A549 (cell line): ENCODE measurements around the gene WASF2. TPM values are rescaled to one million over a fixed set of nuclear protein-coding genes. Genes with fewer than 3 reads are reported as not detected.
A peak's percentile ranks its signal among the peaks of the same experiment; 100 is the strongest.

Source experiments
- ATAC-seq, 2 experiments: fragments of 200-7000 bp in 1 of 2; fragments of >200 bp in 1 of 2; cut with Nextera tagmentation in 1 of 2; cut with Tn5 transposase in 1 of 2; 3 replicates each; pipeline versions ENCODE4 v1.8.0 to v1.9.1; 2018 to 2020; ENCODE audit warnings: mild to moderate bottlenecking in 1 of 2, moderate library complexity in 1 of 2
- CTCF ChIA-PET: fragments of 300-600 bp; sonication (Branson Sonifier 250); formaldehyde crosslinking; extraction: SDS; loops from one replicate; lab custom pipeline; 2021; ENCODE audit warnings: antibody characterized with exemption, inconsistent platforms; lab: Yijun Ruan, JAX
- POLR2A ChIA-PET: fragments of 350-600 bp; formaldehyde crosslinking; extraction: SDS; loops from one replicate; lab custom pipeline; 2021; ENCODE audit warnings: antibody characterized with exemption, inconsistent platforms; lab: Yijun Ruan, JAX
- DNase-seq, 2 experiments: peaks; one replicate each; pipeline versions ENCODE4 v3.0.0 to v3.0.0-alpha.2; 2011 to 2016; ENCODE audit warnings: low read depth in 1 of 2, low spot score in 1 of 2
- FAIRE-seq: peaks from 2 replicates; lab custom pipeline; 2011; peaks lifted over from hg19 to GRCh38; lab: Jason Lieb, UNC
- H3K27ac ChIP-seq, 2 experiments: fragments of >200 bp; sonication (Bioruptor Twin); formaldehyde crosslinking; 3 replicates each; pipeline ENCODE4 v1.5.1; 2016 to 2017
- H3K4me1 ChIP-seq: fragments of >200 bp; sonication (Bioruptor Twin); formaldehyde crosslinking; 3 replicates; pipeline ENCODE4 v1.6.1; 2016
- H3K4me2 ChIP-seq: fragments of >200 bp; sonication (Bioruptor Twin); formaldehyde crosslinking; 3 replicates; pipeline ENCODE4 v1.6.1; 2016
- H3K4me3 ChIP-seq: fragments of >200 bp; sonication (Bioruptor Twin); formaldehyde crosslinking; 3 replicates; pipeline ENCODE4 v1.5.1; 2016
- H3K9me3 ChIP-seq: fragments of >200 bp; sonication (Bioruptor Twin); formaldehyde crosslinking; 3 replicates; pipeline ENCODE4 v1.6.1; 2016
- CTCF ChIP-seq: fragments of >200 bp; sonication (Bioruptor Twin); formaldehyde crosslinking; IDR thresholded peaks from 3 replicates; pipeline ENCODE4 v1.5.1; 2016
- FOSL2 ChIP-seq, 2 experiments: fragments of 450-650 bp in 1 of 2; fragments of >200 bp in 1 of 2; sonication (Bioruptor Twin) in 1 of 2; formaldehyde crosslinking; IDR thresholded peaks; 2 replicates each; pipeline versions ENCODE4 v1.5.0 to v1.6.1; 2016 to 2020; ENCODE audit warnings: mild to moderate bottlenecking in 1 of 2, moderate library complexity in 1 of 2
- HDAC2 ChIP-seq: fragments of 200-600 bp; sonication (generic); IDR thresholded peaks from 2 replicates; pipeline ENCODE4 v1.6.1; 2016
- HMGXB4 ChIP-seq: fragments of 250-450 bp; sonication (Bioruptor Pico); IDR thresholded peaks from 2 replicates; pipeline ENCODE4 v1.5.0; 2021; ENCODE audit warnings: mild to moderate bottlenecking, moderate library complexity, borderline replicate concordance
- NFE2L2 ChIP-seq: fragments of 150-350 bp; conservative IDR thresholded peaks from 2 replicates; pipeline ENCODE4 v1.6.1; 2014; ENCODE audit warnings: low read length
- NR3C1 ChIP-seq: fragments of >200 bp; sonication (Bioruptor Twin); formaldehyde crosslinking; IDR thresholded peaks from 3 replicates; pipeline ENCODE4 v1.6.1; 2017
- PBX3 ChIP-seq: IDR thresholded peaks from 2 replicates; pipeline ENCODE4 v1.6.1; 2012
- RARB ChIP-seq: fragments of 250-450 bp; sonication (Bioruptor Pico); IDR thresholded peaks from 2 replicates; pipeline ENCODE4 v1.8.0; 2021; ENCODE audit warnings: mild to moderate bottlenecking, moderate library complexity
- SMC3 ChIP-seq: fragments of >200 bp; sonication (Bioruptor Twin); formaldehyde crosslinking; IDR thresholded peaks from 3 replicates; pipeline ENCODE4 v1.6.1; 2018; ENCODE audit warnings: inconsistent platforms
- ZFP36 ChIP-seq: fragments of 450-650 bp; IDR thresholded peaks from 2 replicates; pipeline ENCODE4 v1.6.1; 2014; ENCODE audit warnings: borderline replicate concordance; ENCODE audit not compliant: partially characterized antibody
- WGBS: methylation state at CpG from one replicate; pipeline ENCODE4 v1.1.6; 2017; ENCODE audit errors: missing lambda C conversion rate; 5-methylcytosine and 5-hydroxymethylcytosine counted together
- polyA plus RNA-seq, 4 experiments: library from polyadenylated mRNA; depleted of rRNA in 3 of 4; stranded (reverse); fragments of >200 nt; fragmentation: RNase III in 1 of 4; extraction: RNeasy Plus Mini Kit Qiagen cat#74134 plus additional on column Dnase treatment in 1 of 4; gene quantifications; 2 replicates in 3 of 4; 3 replicates in 1 of 4; pipeline ENCODE4 v1.2.3, GENCODE V29; 2011 to 2017

Gene WASF2
- polyA plus RNA-seq, 2 of the 4 experiments (the other 2 are of a cell fraction): 22.7 to 44.9 TPM

GRCh38 chr1:27381969-27382762, 107.8 kb downstream of the WASF2 start:
- ATAC-seq (no peak), DNase-seq (no peak), FAIRE-seq (no peak)
- Histone ChIP-seq H3K9me3 (no peaks in the 10 kb centered on the region), H3K4me2 (no peak overlapping the region), H3K4me1 (no peaks in the 10 kb centered on the region), H3K27ac (no peak overlapping the region), H3K4me3 (no peak overlapping the region)
- CTCF ChIA-PET: interaction anchor here (0.5 to 12.0 kb wide), 12 partner anchors 9 to 281 kb away, joined by 3 to 215 read pairs (median 6); partner anchors contain the start of gene MAP3K6
- 66% methylated on average over 10 of the region's 18 CpGs for WGBS
- POLR2A ChIA-PET: no interaction called here
- TF ChIP-seq NR3C1 (no peak), ZFP36 (peak; percentile 40)

- POLR2A ChIA-PET: no interaction called here
Measured at GRCh38 chr1:27380766-27381733, 108.9 kb downstream of the WASF2 start.

More at GRCh38 chr1:27380766-27381733, 108.9 kb downstream of the WASF2 start:
- FAIRE-seq (no peak), ATAC-seq (peak in 1 of 2 experiments; percentile 45; a peak in 2 of 6 replicates)
- CTCF ChIA-PET: interaction anchor here (0.9 to 12.0 kb wide), 9 partner anchors 9 to 225 kb away, joined by 3 to 215 read pairs (median 6); partner anchors contain the start of gene MAP3K6
- Histone ChIP-seq H3K4me1 (no peaks in the 10 kb centered on the region), H3K27ac (no peak overlapping the region), H3K9me3 (no peaks in the 10 kb centered on the region), H3K4me3 (no peak overlapping the region)
- TF ChIP-seq NFE2L2: no peak
- TF ChIP-seq FOSL2 (IDR thresholded peaks at IDR 0.05): no peak
- no peak for TF ChIP-seq FOSL2 (CRISPR knock-in tag; IDR thresholded peaks at IDR 0.05)
- TF ChIP-seq HDAC2: no peak
- TF ChIP-seq RARB (CRISPR knock-in tag): no peak
- no peak for TF ChIP-seq HMGXB4 (CRISPR knock-in tag)
- no peak for TF ChIP-seq CTCF
- no peak for TF ChIP-seq PBX3
- no peak for TF ChIP-seq SMC3
- TF ChIP-seq, all 56 proteins: peak for 0
- WGBS: 60% methylated on average over 6 of the region's 12 CpGs
- no peak for DNase-seq
- H3K4me2 ChIP-seq: no peak overlapping the region
